SK-N-SH (cell line): ENCODE measurements around the gene ATXN2.

ENCODE experiments used
- CTCF ChIP-seq: fragments of 200-600 bp; sonication (generic); IDR thresholded peaks from 2 replicates; pipeline ENCODE4 v1.6.1; 2017; ENCODE audit warnings: antibody characterized with exemption, mild to moderate bottlenecking, moderate library complexity
- EP300 ChIP-seq, 2 experiments: IDR thresholded peaks; 2 replicates each; pipeline versions ENCODE4 v1.4.0 to v1.6.1; 2012; ENCODE audit warnings: borderline replicate concordance in 1 of 2, low read depth in 1 of 2, low read length in 1 of 2
- GATA2 ChIP-seq: sonication (generic); formaldehyde crosslinking; IDR thresholded peaks from 2 replicates; pipeline ENCODE4 v1.5.0; 2020; ENCODE audit warnings: mild to moderate bottlenecking, missing genetic modification reagents

- TF ChIP-seq GATA2 (CRISPR knock-in tag) (no peak), EP300 (IDR thresholded peaks at IDR 0.05; ENCODE audit: borderline replicate concordance in 1 of 2, low read depth in 1 of 2, low read length in 1 of 2) (no peak), CTCF (no peak)
These were observed 193.1 kb downstream of the ATXN2 start, which contains the start of gene SH2B3 for GRCh38 chr12:111405859-111406473.
